Activated CD4-positive, alpha-beta T cell treated with anti-CD3 and anti-CD28 coated beads, Interleukin-2, amount 10 ng/mL, durations not matched to agents 7 days and 5 days (primary cell): Measurements from ENCODE around the gene FBXO31. TPM values are rescaled to one million over a fixed set of nuclear protein-coding genes. Genes with fewer than 3 reads are reported as not detected.
"Not testable (repeated sequence)": the region's sequence is repeated elsewhere in the genome, so short reads cannot be mapped to it uniquely, and the experiment has no call there.

Experiments used
- CTCF ChIA-PET: fragments of 350-600 bp; sonication (Branson Sonifier 250); formaldehyde crosslinking; loops from one replicate; lab custom pipeline; 2021; ENCODE audit warnings: antibody characterized with exemption; lab: Charles Lee
- POLR2A ChIA-PET: fragments of 350-600 bp; sonication (Branson Sonifier 250); formaldehyde crosslinking; loops from one replicate; lab custom pipeline; 2021; ENCODE audit warnings: antibody characterized with exemption; lab: Charles Lee
- DNase-seq: peaks from one replicate; pipeline ENCODE4 v3.0.0-alpha.2; 2020
- H3K27ac Mint-ChIP-seq: one replicate; pipeline ENCODE4 v1.8.0; 2021; ENCODE audit warnings: mild to moderate bottlenecking, moderate library complexity, mixed read lengths
- H3K27me3 Mint-ChIP-seq: one replicate; pipeline ENCODE4 v1.8.0; 2021; ENCODE audit warnings: mixed read lengths
- H3K36me3 Mint-ChIP-seq: one replicate; pipeline ENCODE4 v1.8.0; 2021; ENCODE audit warnings: low read depth, mixed read lengths
- H3K4me1 Mint-ChIP-seq: one replicate; pipeline ENCODE4 v1.8.0; 2021; ENCODE audit warnings: mixed read lengths
- H3K4me3 Mint-ChIP-seq: one replicate; pipeline ENCODE4 v1.8.0; 2021; ENCODE audit warnings: mild to moderate bottlenecking, moderate library complexity, mixed read lengths
- H3K9me3 Mint-ChIP-seq: one replicate; pipeline ENCODE4 v1.8.0; 2021; ENCODE audit warnings: mixed read lengths
- total RNA-seq, 2 experiments: library from RNA; stranded (reverse); gene quantifications; one replicate each; pipeline ENCODE4 v1.2.3, GENCODE V29; 2021

FBXO31 gene
- total RNA-seq, 2 experiments from 2014 or later = 27.4 to 30.6 TPM

DNA sequence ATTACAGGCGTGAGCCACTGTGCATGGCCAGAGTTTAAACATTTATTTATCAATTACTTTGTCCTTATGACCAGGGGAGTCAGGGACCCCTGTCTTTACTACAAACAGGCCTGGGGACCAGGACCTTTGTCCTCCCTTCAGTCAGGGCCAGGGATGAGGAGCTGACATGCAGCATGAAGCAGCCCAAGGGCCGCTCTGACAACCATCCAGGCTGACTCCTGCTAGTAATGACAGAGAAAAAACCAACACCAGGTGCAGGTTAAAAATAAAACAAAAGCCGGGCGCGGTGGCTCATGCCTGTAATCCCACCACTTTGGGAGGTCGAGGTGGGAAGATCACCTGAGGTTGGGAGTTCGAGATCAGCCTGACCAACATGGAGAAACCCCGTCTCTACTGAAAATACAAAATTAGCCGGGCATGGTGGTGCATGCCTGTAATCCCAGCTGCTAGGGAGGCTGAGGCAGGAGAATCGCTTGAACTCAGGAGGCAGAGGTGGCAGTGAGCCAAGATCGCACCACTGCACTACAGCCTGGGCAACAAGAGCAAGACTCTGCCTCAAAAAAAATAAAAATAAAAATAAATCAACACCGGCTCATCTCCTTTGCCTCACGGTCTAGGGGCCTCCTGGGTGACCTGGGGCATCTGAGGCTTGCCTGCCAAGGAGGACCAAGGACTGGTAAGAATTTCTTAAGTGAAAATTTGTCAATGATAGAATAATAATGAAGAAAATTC, 20.6 kb downstream of the FBXO31 start:
- CTCF ChIA-PET, H3K4me3 Mint-ChIP-seq, H3K27me3 Mint-ChIP-seq, H3K9me3 Mint-ChIP-seq, DNase-seq: not testable (repeated sequence)
- Mint-ChIP-seq H3K4me1 (peaks cover 26% of the 10 kb centered on the region), H3K36me3 (peaks cover 18% of the 10 kb centered on the region), H3K27ac (peak overlapping the region; percentile 42)
- POLR2A ChIA-PET = interaction anchor here (0.7 kb wide), 1 partner anchor 90 kb away, joined by 3 read pairs; no protein-coding TSS in a partner anchor

DNA sequence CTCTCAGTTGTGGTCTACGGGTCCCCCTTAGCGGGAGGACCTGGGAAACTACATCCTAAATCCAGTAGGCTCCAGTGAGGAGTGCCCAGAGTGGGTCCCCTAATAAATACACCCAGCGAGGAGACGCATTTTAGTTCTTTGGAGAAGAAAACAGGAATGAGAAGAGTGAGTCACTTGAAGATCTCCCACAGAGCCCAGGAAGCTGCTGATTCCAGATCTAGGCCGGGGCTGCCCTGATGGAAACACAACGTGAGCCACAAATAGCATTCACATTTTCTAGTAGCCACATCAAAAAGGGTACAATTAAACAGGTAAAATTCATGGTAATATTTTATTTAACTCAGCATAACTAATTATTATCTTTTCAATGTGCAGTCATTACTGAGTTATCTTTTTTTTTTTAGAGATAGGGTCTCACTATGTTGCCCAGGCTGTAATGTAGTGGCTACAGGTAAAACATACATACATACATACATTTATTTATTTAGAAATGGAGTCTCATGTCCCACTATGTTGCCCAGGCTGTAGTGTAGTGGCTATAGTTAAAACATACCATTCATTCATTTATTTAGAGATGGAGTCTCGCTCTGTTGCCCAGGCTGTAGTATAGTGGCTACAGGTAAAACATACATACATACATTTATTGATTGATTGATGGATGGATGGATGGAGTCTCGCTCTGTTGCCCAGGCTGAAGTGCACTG, 21.5 kb downstream of the FBXO31 start:
- CTCF ChIA-PET = interaction anchor here (0.6 to 1.1 kb wide), 2 partner anchors 17 to 34 kb away, joined by 4 to 5 read pairs; no protein-coding TSS in a partner anchor
- Mint-ChIP-seq H3K27ac (no peak overlapping the region), H3K4me1 (peaks cover 23% of the 10 kb centered on the region), H3K4me3 (no peak overlapping the region), H3K27me3 (no peaks in the 10 kb centered on the region), H3K9me3 (no peaks in the 10 kb centered on the region), H3K36me3 (peaks cover 19% of the 10 kb centered on the region)
- POLR2A ChIA-PET = no interaction called here
- no peak for DNase-seq

DNA sequence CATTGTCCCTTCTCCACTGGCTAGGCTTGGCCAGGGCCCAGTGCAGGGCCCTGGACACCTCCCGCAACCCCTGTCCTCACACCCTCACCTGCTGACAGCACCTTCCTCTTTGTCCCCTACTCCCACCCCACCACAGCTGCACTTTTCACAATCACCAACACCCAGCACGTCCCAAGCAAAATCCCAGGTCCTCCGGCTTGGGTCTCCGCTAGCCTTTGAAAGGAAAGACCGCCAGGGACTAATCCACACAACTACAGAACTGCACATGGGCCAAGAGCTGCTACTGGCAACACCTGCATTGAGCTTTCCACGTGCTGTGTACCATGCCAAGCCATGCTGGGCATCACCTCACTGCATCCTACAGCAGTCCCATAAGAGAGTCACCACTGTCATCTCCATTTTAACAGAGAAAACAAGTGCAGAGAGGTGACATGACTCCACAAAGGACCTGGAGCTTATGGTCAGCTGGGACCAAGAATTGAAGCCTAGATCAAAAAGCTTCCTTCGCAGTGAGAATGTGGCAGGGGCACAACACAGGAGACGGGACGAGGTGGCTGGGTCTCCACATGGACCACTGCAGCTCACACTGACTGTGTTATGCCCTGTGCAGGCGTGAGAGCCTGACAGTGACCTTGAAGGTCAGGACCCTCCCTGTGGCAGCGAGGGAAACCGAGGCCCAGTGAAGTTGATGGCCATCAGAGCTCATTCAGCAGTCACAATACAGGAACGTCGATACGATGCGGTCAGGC, 22.5 kb downstream of the FBXO31 start:
- no peak overlapping the region for H3K4me3 Mint-ChIP-seq
- CTCF ChIA-PET = interaction anchor here (0.6 to 1.4 kb wide), 4 partner anchors 13 to 35 kb away, joined by 3 to 5 read pairs (median 4); no protein-coding TSS in a partner anchor
- H3K4me1 Mint-ChIP-seq = peaks cover 18% of the 10 kb centered on the region
- POLR2A ChIA-PET = no interaction called here
- H3K9me3 Mint-ChIP-seq = no peaks in the 10 kb centered on the region
- peaks cover 16% of the 10 kb centered on the region for H3K36me3 Mint-ChIP-seq
- H3K27ac Mint-ChIP-seq = no peak overlapping the region
- DNase-seq = no peak
- no peaks in the 10 kb centered on the region for H3K27me3 Mint-ChIP-seq

DNA sequence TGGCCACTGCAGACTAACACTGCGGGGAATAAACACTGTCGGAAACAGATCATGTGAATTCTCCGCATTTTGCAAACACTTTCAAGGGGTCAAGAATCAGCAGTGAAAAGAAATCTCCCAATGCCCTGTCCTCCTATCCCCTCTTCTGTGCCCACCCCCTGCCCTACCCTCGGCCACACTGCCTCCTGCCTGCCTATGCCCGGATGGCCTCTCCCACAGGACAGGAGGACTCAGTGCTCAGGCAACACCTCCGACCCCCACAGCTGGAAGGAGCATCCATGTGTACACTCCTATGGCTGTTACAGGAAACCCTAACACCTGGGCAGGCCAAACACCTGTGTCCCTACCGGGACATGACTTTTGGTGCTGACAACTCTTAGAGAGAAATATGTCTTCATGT, 24.5 kb downstream of the FBXO31 start:
- Mint-ChIP-seq H3K4me3 (no peak overlapping the region), H3K27me3 (no peaks in the 10 kb centered on the region), H3K9me3 (no peaks in the 10 kb centered on the region), H3K27ac (no peak overlapping the region), H3K4me1 (peaks cover 6% of the 10 kb centered on the region), H3K36me3 (peaks cover 16% of the 10 kb centered on the region)
- CTCF ChIA-PET = interaction anchor here (0.6 to 1.5 kb wide), 2 partner anchors 12 to 26 kb away, joined by 3 to 4 read pairs; no protein-coding TSS in a partner anchor
- DNase-seq = no peak
- POLR2A ChIA-PET = no interaction called here

DNA sequence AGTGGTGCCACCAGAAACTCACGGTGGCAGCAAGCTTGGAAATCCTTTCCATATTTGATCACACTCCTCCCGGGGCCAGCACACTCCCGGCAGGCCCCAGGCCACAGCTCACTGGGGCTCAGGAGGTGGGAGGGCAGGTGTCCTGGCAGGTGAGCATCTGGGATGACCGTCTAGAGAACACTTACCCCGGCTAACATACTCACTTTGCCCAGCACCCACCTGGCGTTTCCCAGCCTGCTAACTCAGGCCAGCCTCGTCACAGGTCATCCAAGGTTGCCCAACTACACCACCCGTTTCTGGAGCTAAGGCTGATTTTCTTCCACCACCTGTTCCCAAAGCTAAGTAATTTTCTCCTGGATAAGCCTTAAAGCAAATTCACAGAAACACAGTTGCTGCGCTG, 24.9 kb downstream of the FBXO31 start:
- Mint-ChIP-seq H3K36me3 (peaks cover 16% of the 10 kb centered on the region), H3K27me3 (no peaks in the 10 kb centered on the region), H3K27ac (no peak overlapping the region), H3K9me3 (no peaks in the 10 kb centered on the region), H3K4me3 (no peak overlapping the region), H3K4me1 (peaks cover 3% of the 10 kb centered on the region)
- CTCF ChIA-PET = interaction anchor here (1.5 kb wide), 1 partner anchor 26 kb away, joined by 4 read pairs; no protein-coding TSS in a partner anchor
- no peak for DNase-seq
- POLR2A ChIA-PET = no interaction called here

DNA sequence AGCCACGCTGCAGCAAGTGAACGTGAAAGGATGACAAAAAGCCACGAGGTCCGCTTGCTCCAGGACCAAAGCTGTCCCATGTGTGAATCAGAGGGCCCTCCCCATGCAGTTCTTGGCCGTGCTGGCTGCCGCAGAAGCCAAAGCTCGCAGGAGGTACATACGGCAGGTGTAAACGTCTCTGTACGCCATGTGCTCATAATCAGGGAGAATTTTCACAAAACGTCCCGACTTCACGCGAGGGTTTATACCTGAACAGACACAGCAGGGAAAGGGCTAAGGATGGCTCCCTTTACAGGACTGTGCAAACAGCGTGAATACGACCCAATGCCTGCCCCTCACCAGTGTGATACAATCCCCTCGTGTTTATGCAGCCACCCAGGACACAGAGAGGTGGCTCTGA, 25.3 kb downstream of the FBXO31 start:
- ChIA-PET POLR2A (no interaction called here), CTCF (interaction anchor here (0.6 to 1.5 kb wide), 2 partner anchors 26 to 65 kb away, joined by 4 to 5 read pairs; no protein-coding TSS in a partner anchor)
- H3K4me3 Mint-ChIP-seq = no peak overlapping the region
- H3K27me3 Mint-ChIP-seq = no peaks in the 10 kb centered on the region
- no peaks in the 10 kb centered on the region for H3K4me1 Mint-ChIP-seq
- DNase-seq = no peak
- H3K9me3 Mint-ChIP-seq = no peaks in the 10 kb centered on the region
- peaks cover 14% of the 10 kb centered on the region for H3K36me3 Mint-ChIP-seq
- no peak overlapping the region for H3K27ac Mint-ChIP-seq

DNA sequence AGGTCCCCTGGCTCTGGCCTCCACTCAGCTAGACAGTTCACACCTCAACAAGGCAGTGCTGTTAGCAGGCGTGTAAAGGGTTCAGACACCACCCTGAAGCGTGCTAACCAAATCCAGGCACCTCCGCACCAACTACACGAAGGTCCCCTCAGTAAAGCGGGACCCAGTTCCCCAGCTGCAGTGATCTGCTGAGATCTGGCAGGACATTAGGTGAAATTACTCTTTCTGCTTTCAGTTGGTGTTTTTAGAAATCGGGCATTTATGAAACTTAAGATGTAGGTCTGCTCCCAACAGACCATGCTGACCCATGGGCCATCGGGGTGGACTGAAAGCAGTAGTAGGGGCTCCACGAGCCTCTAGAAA, 27.1 kb downstream of the FBXO31 start:
- Mint-ChIP-seq H3K4me1 (no peaks in the 10 kb centered on the region), H3K36me3 (peaks cover 14% of the 10 kb centered on the region), H3K9me3 (no peaks in the 10 kb centered on the region), H3K27me3 (no peaks in the 10 kb centered on the region), H3K4me3 (no peak overlapping the region), H3K27ac (no peak overlapping the region)
- no peak for DNase-seq
- ChIA-PET CTCF (interaction anchor here (0.9 to 1.1 kb wide), 2 partner anchors 25 kb away, joined by 3 read pairs; no protein-coding TSS in a partner anchor), POLR2A (interaction anchor here (0.5 kb wide), 1 partner anchor 13 kb away, joined by 3 read pairs; no protein-coding TSS in a partner anchor)

DNA sequence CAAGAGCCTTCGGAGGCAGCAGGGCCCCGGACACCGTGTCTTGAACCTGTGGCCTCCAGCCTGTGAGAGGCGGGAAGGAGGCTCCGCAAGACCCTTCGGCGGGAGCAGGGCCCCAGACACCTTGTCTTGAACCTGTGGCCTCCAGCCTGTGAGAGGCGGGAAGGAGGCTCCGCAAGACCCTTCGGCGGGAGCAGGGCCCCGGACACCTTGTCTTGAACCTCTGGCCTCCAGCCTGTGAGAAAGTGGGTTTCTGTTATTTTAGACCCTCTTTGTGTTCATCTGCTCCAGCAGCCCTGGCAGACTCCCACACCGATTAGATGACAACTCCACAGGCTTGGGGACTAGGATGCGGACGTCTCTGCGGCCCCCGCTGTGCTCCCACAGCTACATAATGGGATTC, 30.0 kb downstream of the FBXO31 start:
- Mint-ChIP-seq H3K27ac (no peak overlapping the region), H3K4me3 (no peak overlapping the region), H3K4me1 (peaks cover 2% of the 10 kb centered on the region), H3K36me3 (peaks cover 10% of the 10 kb centered on the region), H3K27me3 (no peaks in the 10 kb centered on the region), H3K9me3 (no peaks in the 10 kb centered on the region)
- no peak for DNase-seq
- CTCF ChIA-PET = no interaction called here
- POLR2A ChIA-PET = no interaction called here

DNA sequence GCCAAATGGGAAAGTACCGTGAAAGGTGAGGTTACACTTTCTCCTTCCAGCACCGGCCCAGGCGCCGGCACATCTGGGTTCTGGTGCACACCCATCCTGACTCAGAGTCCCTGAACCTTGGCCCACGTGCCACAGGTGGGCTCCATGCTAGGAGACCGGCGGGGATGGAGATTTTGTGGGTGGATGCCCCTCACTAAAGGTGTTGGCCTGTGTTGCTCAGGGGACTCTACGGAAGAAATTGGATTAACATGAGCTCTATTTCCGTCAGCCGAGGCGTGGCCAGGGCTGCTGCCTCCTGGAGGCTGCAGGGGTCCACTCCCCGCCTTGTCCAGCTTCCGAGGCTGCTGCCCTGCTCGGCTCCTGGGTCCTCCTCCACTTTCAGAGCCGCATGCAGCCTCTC, 30.8 kb downstream of the FBXO31 start:
- Mint-ChIP-seq H3K4me3 (no peak overlapping the region), H3K4me1 (peaks cover 2% of the 10 kb centered on the region), H3K9me3 (no peaks in the 10 kb centered on the region), H3K27ac (no peak overlapping the region), H3K27me3 (no peaks in the 10 kb centered on the region), H3K36me3 (peaks cover 11% of the 10 kb centered on the region)
- CTCF ChIA-PET = no interaction called here
- POLR2A ChIA-PET = no interaction called here
- DNase-seq = no peak

DNA sequence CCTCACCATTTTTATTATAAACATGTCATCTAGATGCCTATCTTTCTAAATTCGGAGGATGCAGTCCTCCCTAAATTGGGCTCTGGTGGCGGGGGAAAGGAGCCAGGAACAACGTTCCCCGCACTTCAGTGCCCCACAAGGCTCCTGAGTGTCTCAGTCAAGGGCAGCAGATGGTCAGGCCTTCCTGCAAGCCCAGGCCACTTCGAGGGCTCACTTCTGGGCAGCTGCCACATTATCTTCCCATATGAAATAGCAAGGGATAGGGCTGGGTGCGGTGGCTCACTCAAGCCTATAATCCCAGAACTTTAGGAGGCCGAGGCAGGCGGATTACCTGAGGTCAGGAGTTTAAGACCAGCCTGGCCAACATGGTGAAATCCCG, 32.3 kb downstream of the FBXO31 start:
- DNase-seq = no peak
- Mint-ChIP-seq H3K36me3 (peaks cover 13% of the 10 kb centered on the region), H3K27me3 (no peaks in the 10 kb centered on the region), H3K4me1 (peaks cover 2% of the 10 kb centered on the region), H3K27ac (no peak overlapping the region), H3K4me3 (no peak overlapping the region), H3K9me3 (no peaks in the 10 kb centered on the region)
- POLR2A ChIA-PET = no interaction called here
- CTCF ChIA-PET = no interaction called here

DNA sequence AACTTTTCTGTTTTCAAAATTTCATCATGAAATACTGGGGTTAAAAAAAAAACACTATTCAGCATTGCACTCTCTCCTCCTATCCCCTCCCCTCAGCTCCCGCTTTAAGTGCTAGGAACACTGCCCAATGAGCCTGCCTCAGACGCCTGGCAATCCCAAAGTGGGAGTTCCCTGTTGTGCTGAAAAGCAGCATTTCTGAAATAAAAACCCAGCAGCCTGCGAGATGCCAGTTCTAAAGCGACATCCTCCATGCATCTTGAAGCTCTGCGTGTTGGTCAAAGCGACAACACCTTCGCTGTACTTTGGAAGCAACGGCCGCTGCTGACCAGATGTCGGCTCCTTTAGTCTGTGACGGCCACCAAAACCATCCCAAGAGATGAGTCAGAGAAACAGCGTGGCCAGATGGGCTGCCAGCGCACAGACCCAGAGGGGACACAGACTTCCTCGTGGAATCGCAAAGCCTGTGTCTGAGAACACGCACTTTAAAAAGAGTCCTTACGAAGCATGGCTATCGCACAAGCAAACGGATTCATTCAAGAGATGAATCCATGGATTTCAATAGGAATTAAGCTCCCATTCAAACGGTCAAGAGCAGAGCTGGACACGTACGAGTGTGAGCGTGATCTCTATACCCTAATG, 32.8 kb downstream of the FBXO31 start:
- ChIA-PET POLR2A (no interaction called here), CTCF (no interaction called here)
- Mint-ChIP-seq H3K4me3 (no peak overlapping the region), H3K27me3 (no peaks in the 10 kb centered on the region), H3K4me1 (peaks cover 6% of the 10 kb centered on the region), H3K36me3 (peaks cover 15% of the 10 kb centered on the region), H3K9me3 (no peaks in the 10 kb centered on the region), H3K27ac (no peak overlapping the region)
- no peak for DNase-seq

DNA sequence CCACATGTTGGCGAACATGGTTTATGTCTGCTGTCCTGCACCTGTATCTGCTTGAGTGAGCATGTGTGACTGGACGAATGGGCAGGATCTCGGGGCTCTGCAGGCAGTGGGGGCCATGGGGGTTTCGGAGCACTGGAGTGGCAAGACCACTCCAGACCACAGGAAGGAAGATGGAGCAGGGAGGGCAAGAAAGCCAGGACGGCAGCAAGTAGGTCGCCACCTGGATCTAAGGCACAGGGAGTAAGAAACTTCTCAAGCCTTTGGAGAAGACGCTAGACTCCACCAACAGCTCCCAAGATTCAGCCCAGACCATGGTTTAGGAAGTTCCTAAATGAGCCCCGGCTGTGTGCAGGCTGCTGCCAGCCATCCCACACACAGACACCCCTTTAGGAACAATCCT, 33.5 kb downstream of the FBXO31 start:
- DNase-seq = no peak
- H3K27ac Mint-ChIP-seq = no peak overlapping the region
- H3K9me3 Mint-ChIP-seq = no peaks in the 10 kb centered on the region
- no peaks in the 10 kb centered on the region for H3K27me3 Mint-ChIP-seq
- H3K36me3 Mint-ChIP-seq = peaks cover 21% of the 10 kb centered on the region
- POLR2A ChIA-PET = no interaction called here
- peaks cover 12% of the 10 kb centered on the region for H3K4me1 Mint-ChIP-seq
- CTCF ChIA-PET = interaction anchor here (0.6 kb wide), 1 partner anchor 18 kb away, joined by 4 read pairs; no protein-coding TSS in a partner anchor
- H3K4me3 Mint-ChIP-seq = no peak overlapping the region
